K562 (cell line): ENCODE measurements around the gene EEF2K. TPM values are rescaled to one million over a fixed set of nuclear protein-coding genes. Genes with fewer than 3 reads are reported as not detected.

Experiments used
- ATAC-seq: fragments of 200-7000 bp; cut with Tn5 transposase; 3 replicates; pipeline ENCODE4 v1.9.1; 2020; ENCODE audit warnings: moderate library complexity
- BruUV-seq: library from RNA; stranded (reverse); fragments of 400-500 nt; replicated peaks from 2 replicates; lab custom pipeline; 2021; lab: Mats Ljungman, UMichigan
- CTCF ChIA-PET: fragments of 300-600 bp; formaldehyde crosslinking; extraction: SDS; loops from one replicate; lab custom pipeline; 2021; ENCODE audit warnings: low intra/inter-chr PET ratio; lab: Yijun Ruan, JAX
- POLR2A ChIA-PET: fragments of 300-600, 350-650 bp; sonication (Branson Sonifier 250); formaldehyde crosslinking; extraction: SDS; loops from one replicate; lab custom pipeline; 2021; ENCODE audit warnings: antibody characterized with exemption, inconsistent platforms; lab: Yijun Ruan, JAX
- DNase-seq, 4 experiments: peaks; one replicate each; pipeline versions ENCODE4 v3.0.0 to v3.0.0-alpha.2; 2011 to 2018; ENCODE audit warnings: low spot score in 3 of 4, mixed read lengths in 3 of 4; ENCODE audit errors: extremely low read depth in 1 of 4
- FAIRE-seq: peaks from 2 replicates; lab custom pipeline; 2011; peaks lifted over from hg19 to GRCh38; lab: Jason Lieb, UNC
- H2AFZ ChIP-seq: 2 replicates; pipeline ENCODE4 v1.6.0; 2011; ENCODE audit warnings: low read depth, low read length, control low read depth, inconsistent platforms
- H3K27ac ChIP-seq: fragments of 200-600 bp; 3 replicates; pipeline ENCODE4 v1.8.0; 2011; ENCODE audit warnings: low read depth, mild to moderate bottlenecking, control low read depth, inconsistent platforms, low read length, moderate library complexity, mixed read lengths; ENCODE audit errors: extremely low read depth
- H3K27me3 ChIP-seq, 2 experiments: fragments of 300-600 bp in 1 of 2; 2 replicates in 1 of 2; 3 replicates in 1 of 2; pipeline versions ENCODE4 v1.6.0 to v1.8.0; 2011; ENCODE audit warnings: inconsistent platforms in 2 of 2, low read length in 2 of 2, mild to moderate bottlenecking in 1 of 2, mixed read lengths in 1 of 2, moderate library complexity in 1 of 2; ENCODE audit not compliant: control insufficient read depth in 2 of 2, insufficient read depth in 2 of 2
- H3K36me3 ChIP-seq: fragments of 300-600 bp; 3 replicates; pipeline ENCODE4 v1.8.0; 2011; ENCODE audit warnings: mild to moderate bottlenecking, low read length, inconsistent platforms; ENCODE audit not compliant: control insufficient read depth, insufficient read depth
- H3K4me1 ChIP-seq, 2 experiments: fragments of 200-600 bp in 1 of 2; replicated peaks in 1 of 2; 2 replicates in 1 of 2; 3 replicates in 1 of 2; pipeline versions ENCODE4 v1.5.1 to v1.8.0; 2011; ENCODE audit warnings: inconsistent platforms in 2 of 2, low read length in 2 of 2, mild to moderate bottlenecking in 1 of 2, mixed read lengths in 1 of 2, moderate library complexity in 1 of 2; ENCODE audit not compliant: control insufficient read depth in 2 of 2, insufficient read depth in 2 of 2
- H3K4me2 ChIP-seq: 2 replicates; pipeline ENCODE4 v1.6.1; 2011; ENCODE audit warnings: low read length, control low read depth, inconsistent platforms, mixed read lengths; ENCODE audit not compliant: insufficient read depth
- H3K4me3 ChIP-seq: fragments of 200-600 bp; sonication (generic), shearing (Covaris generic); 2 replicates; pipeline ENCODE4 v1.5.1; 2016; ENCODE audit warnings: control low read depth, inconsistent platforms
- H3K79me2 ChIP-seq: fragments of 200-600 bp; 3 replicates; pipeline ENCODE4 v1.8.0; 2011; ENCODE audit warnings: low read length, inconsistent platforms; ENCODE audit not compliant: control insufficient read depth, insufficient read depth
- H3K9ac ChIP-seq, 2 experiments: 2 replicates each; pipeline versions ENCODE4 v1.6.0 to v1.6.1; 2011; ENCODE audit warnings: low read depth in 2 of 2, low read length in 2 of 2, control low read depth in 1 of 2, inconsistent platforms in 1 of 2, mild to moderate bottlenecking in 1 of 2, mixed read lengths in 1 of 2; ENCODE audit not compliant: insufficient read depth in 1 of 2
- H3K9me1 ChIP-seq: one replicate; pipeline ENCODE4 v1.6.0; 2011; ENCODE audit warnings: inconsistent platforms, mild to moderate bottlenecking, low read length, moderate library complexity; ENCODE audit not compliant: control insufficient read depth, insufficient read depth
- H3K9me3 ChIP-seq: replicated peaks from 2 replicates; pipeline ENCODE4 v1.5.1; 2011; ENCODE audit warnings: low read depth, low read length, inconsistent platforms; ENCODE audit not compliant: control insufficient read depth, insufficient read depth
- H4K20me1 ChIP-seq: replicated peaks from 2 replicates; pipeline ENCODE4 v1.6.1; 2011; ENCODE audit warnings: low read length, inconsistent platforms, mixed read lengths; ENCODE audit not compliant: control insufficient read depth, insufficient read depth
- CBFA2T2 ChIP-seq: fragments of 450-650 bp; conservative IDR thresholded peaks from 2 replicates; pipeline ENCODE4 v1.6.1; 2017; ENCODE audit warnings: mild to moderate bottlenecking
- CBX3 ChIP-seq, 2 experiments: IDR thresholded peaks; 1 replicate in 1 of 2; 2 replicates in 1 of 2; pipeline ENCODE4 v1.6.1; 2012; ENCODE audit warnings: inconsistent platforms in 2 of 2, low read length in 2 of 2, borderline replicate concordance in 1 of 2, control low read depth in 1 of 2
- CBX5 ChIP-seq: IDR thresholded peaks from 2 replicates; pipeline ENCODE4 v1.6.1; 2014; ENCODE audit warnings: low read depth, borderline replicate concordance
- ELK1 ChIP-seq: sonication (generic); formaldehyde crosslinking; IDR thresholded peaks from 2 replicates; pipeline ENCODE4 v1.8.1; 2022; ENCODE audit warnings: missing genetic modification reagents
- HIVEP1 ChIP-seq: fragments of 250-450 bp; sonication (Bioruptor Pico); IDR thresholded peaks from 2 replicates; pipeline ENCODE4 v1.4.0; 2020; ENCODE audit warnings: mild to moderate bottlenecking
- NFIC ChIP-seq: fragments of 450-650 bp; IDR thresholded peaks from 2 replicates; pipeline ENCODE4 v1.6.1; 2017; ENCODE audit warnings: mild to moderate bottlenecking, inconsistent platforms
- RAD51 ChIP-seq: fragments of 450-650 bp; IDR thresholded peaks from 2 replicates; pipeline ENCODE4 v1.7.1; 2016; ENCODE audit warnings: low read depth, mild to moderate bottlenecking, borderline replicate concordance
- TFE3 ChIP-seq: fragments of 450-650 bp; formaldehyde crosslinking; IDR thresholded peaks from 2 replicates; pipeline ENCODE4 v1.4.0; 2020; ENCODE audit warnings: mild to moderate bottlenecking, mixed read lengths
- TOE1 ChIP-seq, 2 experiments: fragments of 450-650 bp in 1 of 2; sonication (generic) in 1 of 2; formaldehyde crosslinking in 1 of 2; IDR thresholded peaks; 2 replicates each; pipeline versions ENCODE4 v1.7.1 to v1.8.0; 2016 to 2022; ENCODE audit warnings: borderline replicate concordance in 2 of 2, mild to moderate bottlenecking in 2 of 2, antibody characterized with exemption in 1 of 2, inconsistent platforms in 1 of 2, low read depth in 1 of 2, missing genetic modification reagents in 1 of 2, moderate library complexity in 1 of 2
- TRIM24 ChIP-seq, 2 experiments: fragments of 450-650 bp; IDR thresholded peaks; 2 replicates each; pipeline ENCODE4 v1.6.1; 2016
- TRIM28 ChIP-seq: fragments of 450-650 bp; IDR thresholded peaks from 2 replicates; pipeline ENCODE4 v1.6.1; 2017
- USF1 ChIP-seq: sonication (generic); formaldehyde crosslinking; IDR thresholded peaks from 2 replicates; pipeline ENCODE4 v1.9.0; 2022; ENCODE audit warnings: mild to moderate bottlenecking, missing genetic modification reagents
- USF2 ChIP-seq: sonication (generic); formaldehyde crosslinking; IDR thresholded peaks from 2 replicates; pipeline ENCODE4 v1.5.0; 2020; ENCODE audit warnings: missing genetic modification reagents
- ZC3H11A ChIP-seq: IDR thresholded peaks from 2 replicates; pipeline ENCODE4 v1.6.1; 2012; ENCODE audit warnings: low read depth, low read length, improper control_type of control experiment
- WGBS: fragments of 100-300 bp; shearing (Covaris generic); methylation state at CpG from one replicate; pipeline ENCODE4 v1.1.6; 2016; ENCODE audit warnings: low coverage, mixed read lengths; ENCODE audit not compliant: insufficient coverage; ENCODE audit errors: missing lambda C conversion rate; 5-methylcytosine and 5-hydroxymethylcytosine counted together
- in situ Hi-C: fragments of 300-500 bp; cut with MboI; formaldehyde crosslinking; loops from 4 replicates; pipeline ENCODE4 v1.15.0; 2018; ENCODE audit warnings: inconsistent platforms, mixed read lengths
- intact Hi-C: fragments of 100-400 bp; cut with micrococcal nuclease; formaldehyde crosslinking; loops from 2 replicates; pipeline ENCODE4 v1.14.2; 2022
- polyA plus RNA-seq, 8 experiments: library from polyadenylated mRNA; depleted of rRNA in 4 of 8; stranded (reverse) in 5 of 8; unstranded in 3 of 8; fragments of >200 nt; fragmentation: Nextera tagmentation in 2 of 8; fragmentation: Illumina TruSeq in 1 of 8; extraction: Ambion mirVana in 2 of 8; extraction: Trizol in 1 of 8; gene quantifications; 2 replicates each; pipeline versions ENCODE4 v1.2.1 to v1.2.3, GENCODE V29; 2011 to 2014; ENCODE audit warnings: inconsistent platforms in 1 of 8, missing spikeins in 1 of 8
- total RNA-seq, 7 experiments: library from RNA; depleted of rRNA in 6 of 7; stranded (reverse); fragments of >200 nt in 6 of 7; fragmentation: Illumina TruSeq in 2 of 7; extraction: Trizol in 2 of 7; gene quantifications; 2 replicates each; pipeline versions ENCODE4 v1.2.1 to v1.2.3, GENCODE V29; 2011 to 2021; ENCODE audit warnings: low replicate concordance in 1 of 7

EEF2K gene
- total and polyA plus RNA-seq, 9 of the 15 experiments (the other 6 are each of a cell fraction or from before 2014, with no cell fraction given) = 3.0 to 35.2 (median 12.2) TPM

GRCh38 chr16:22210854-22211253 lies 4.8 kb downstream of the EEF2K start:
- peaks cover 49% of the 10 kb centered on the region for H3K36me3 ChIP-seq
- H3K4me3 ChIP-seq = no peak overlapping the region
- CTCF ChIA-PET = no interaction called here
- DNase-seq (peak in 2 of 4 experiments; percentile 39 to 46), FAIRE-seq (peak; percentile 44), ATAC-seq (no peak)
- H3K9ac ChIP-seq = no peak overlapping the region
- H3K27ac ChIP-seq = no peak overlapping the region; the same call in 2 of the 3 replicates
- BruUV-seq = no TSS peak
- H2AFZ ChIP-seq = no peak overlapping the region
- H3K4me1 ChIP-seq = peaks cover 15 to 22% of the 10 kb centered on the region in 2 experiments; a peak in 4 of 5 replicates
- H3K9me1 ChIP-seq = no peaks in the 10 kb centered on the region
- intact Hi-C loops = no loop called here
- H3K27me3 ChIP-seq = no peaks in the 10 kb centered on the region
- no peak overlapping the region for H3K4me2 ChIP-seq
- POLR2A ChIA-PET = interaction anchor here (0.9 to 2.3 kb wide), 4 partner anchors 10 to 21 kb away, joined by 3 to 9 read pairs (median 4); no protein-coding TSS in a partner anchor
- H3K9me3 ChIP-seq = peaks cover 5% of the 10 kb centered on the region; the same call in 1 of the 2 replicates
- TF ChIP-seq TOE1 (IDR thresholded peaks at IDR 0.05; ENCODE audit: borderline replicate concordance) (peak; percentile 80), TOE1 (CRISPR knock-in tag; IDR thresholded peaks at IDR 0.05; ENCODE audit: borderline replicate concordance, low read depth) (no peak), TRIM28 (0 out of 2 replicates have a peak, but pooled peaks have one; percentile 28), CBX5 (0 out of 2 replicates have a peak, but pooled peaks have one; percentile 61), USF2 (CRISPR knock-in tag) (peak; percentile 81), CBFA2T2 (0 out of 2 replicates have a peak, but pooled peaks have one; percentile 23), USF1 (CRISPR knock-in tag) (peak; percentile 92), ZC3H11A (no peak), CBX3 (IDR thresholded peaks at IDR 0.05; ENCODE audit: borderline replicate concordance in 1 of 2, low read length in 2 of 2) (peak in 1 of 2 experiments; percentile 91; a peak in 2 of 3 replicates), RAD51 (peak; percentile 75; the same call in 1 of the 2 replicates), HIVEP1 (CRISPR knock-in tag) (no peak), TRIM24 (IDR thresholded peaks at IDR 0.05) (peak; percentile 8 to 37; a peak in 1 of 4 replicates), NFIC (peak; percentile 54), TFE3 (CRISPR knock-in tag) (peak; percentile 76), ELK1 (no peak)
- WGBS = 76% methylated on average over 2 of the region's 2 CpGs
- in situ Hi-C loops = no loop called here
- peaks cover 73% of the 10 kb centered on the region for H3K79me2 ChIP-seq
- peaks cover under 1% of the 10 kb centered on the region; the same call in 1 of the 2 replicates for H4K20me1 ChIP-seq
